Fibroblast of the conjunctiva (primary cell): ENCODE measurements around the gene ZFR.
"Not testable (repeated sequence)": the region's sequence is repeated elsewhere in the genome, so short reads cannot be mapped to it uniquely, and the experiment has no call there.

Experiments used
- DNase-seq: peaks from one replicate; pipeline ENCODE4 v3.0.0-alpha.2; 2010; ENCODE audit warnings: low read depth

ZFR gene

GRCh38 chr5:32450952-32451351, 6.4 kb upstream of the ZFR start:
- DNase-seq = no peak

- DNase-seq = no peak
Measured at GRCh38 chr5:32449262-32449661, 4.7 kb upstream of the ZFR start.

GRCh38 chr5:32446630-32447029, 2.1 kb upstream of the ZFR start:
- no peak for DNase-seq

- DNase-seq = no peak
Measured at GRCh38 chr5:32445831-32446614, 1.5 kb upstream of the ZFR start.

- DNase-seq = no peak
Measured at GRCh38 chr5:32445287-32445758, 783 bp upstream of the ZFR start.

GRCh38 chr5:32443541-32444430, 754 bp downstream of the ZFR start:
- no peak for DNase-seq

- no peak for DNase-seq
Measured at GRCh38 chr5:32443145-32443540, 1.4 kb downstream of the ZFR start.

GRCh38 chr5:32439086-32439642, 5.4 kb downstream of the ZFR start:
- DNase-seq = no peak

- no peak for DNase-seq
Measured at GRCh38 chr5:32436553-32437242, 7.8 kb downstream of the ZFR start.

- DNase-seq = no peak
Measured at GRCh38 chr5:32435383-32435782, 9.2 kb downstream of the ZFR start.

GRCh38 chr5:32434221-32434620, 10.3 kb downstream of the ZFR start:
- no peak for DNase-seq

- no peak for DNase-seq
Measured at GRCh38 chr5:32432633-32433032, 11.9 kb downstream of the ZFR start.

GRCh38 chr5:32430825-32431224, 13.7 kb downstream of the ZFR start:
- not testable (repeated sequence) for DNase-seq

GRCh38 chr5:32428426-32428825, 16.1 kb downstream of the ZFR start:
- DNase-seq = no peak

- no peak for DNase-seq
Measured at GRCh38 chr5:32426440-32427151, 17.9 kb downstream of the ZFR start.

- no peak for DNase-seq
Measured at GRCh38 chr5:32422697-32423096, 21.8 kb downstream of the ZFR start.

GRCh38 chr5:32421075-32421474, 23.5 kb downstream of the ZFR start:
- no peak for DNase-seq

- DNase-seq = no peak
Measured at GRCh38 chr5:32420506-32420905, 24.0 kb downstream of the ZFR start.

- no peak for DNase-seq
Measured at GRCh38 chr5:32419791-32420190, 24.7 kb downstream of the ZFR start.

GRCh38 chr5:32413466-32414263, 30.9 kb downstream of the ZFR start:
- no peak for DNase-seq

GRCh38 chr5:32410630-32411029, 33.9 kb downstream of the ZFR start:
- no peak for DNase-seq
